ENCODE data around the gene GULP1.

Gene GULP1

DNA sequence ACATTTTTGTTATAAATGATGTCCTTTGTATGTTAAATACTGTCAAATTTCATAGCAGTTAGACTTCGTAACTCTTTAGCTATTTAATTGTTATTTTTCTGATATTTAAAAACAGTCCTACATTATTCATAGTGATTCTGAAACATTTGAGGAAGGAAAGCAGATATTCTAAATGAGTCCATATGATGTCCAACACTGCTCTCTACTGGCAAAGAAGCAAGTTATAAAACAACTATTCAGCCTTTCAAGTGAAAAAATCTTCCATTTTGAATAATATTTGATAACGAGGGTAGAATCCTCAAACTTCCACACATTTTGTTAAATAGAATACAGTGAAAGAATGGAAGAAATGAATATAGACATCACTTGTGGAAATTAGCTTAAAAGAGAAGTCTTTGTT is 220.8 kb downstream of the GULP1 start:
- Histone ChIP-seq H3K4me1 (peaks cover 0 to 18% (median 4%) of the 10 kb centered on the region in 4 donors), H3K27ac (no peak overlapping the region), H3K36me3 (no peaks in the 10 kb centered on the region), H3K9me3 (no peaks in the 10 kb centered on the region), H3K27me3 (no peaks in the 10 kb centered on the region), H3K4me3 (no peak overlapping the region)
- TF ChIP-seq, protein P1, sequence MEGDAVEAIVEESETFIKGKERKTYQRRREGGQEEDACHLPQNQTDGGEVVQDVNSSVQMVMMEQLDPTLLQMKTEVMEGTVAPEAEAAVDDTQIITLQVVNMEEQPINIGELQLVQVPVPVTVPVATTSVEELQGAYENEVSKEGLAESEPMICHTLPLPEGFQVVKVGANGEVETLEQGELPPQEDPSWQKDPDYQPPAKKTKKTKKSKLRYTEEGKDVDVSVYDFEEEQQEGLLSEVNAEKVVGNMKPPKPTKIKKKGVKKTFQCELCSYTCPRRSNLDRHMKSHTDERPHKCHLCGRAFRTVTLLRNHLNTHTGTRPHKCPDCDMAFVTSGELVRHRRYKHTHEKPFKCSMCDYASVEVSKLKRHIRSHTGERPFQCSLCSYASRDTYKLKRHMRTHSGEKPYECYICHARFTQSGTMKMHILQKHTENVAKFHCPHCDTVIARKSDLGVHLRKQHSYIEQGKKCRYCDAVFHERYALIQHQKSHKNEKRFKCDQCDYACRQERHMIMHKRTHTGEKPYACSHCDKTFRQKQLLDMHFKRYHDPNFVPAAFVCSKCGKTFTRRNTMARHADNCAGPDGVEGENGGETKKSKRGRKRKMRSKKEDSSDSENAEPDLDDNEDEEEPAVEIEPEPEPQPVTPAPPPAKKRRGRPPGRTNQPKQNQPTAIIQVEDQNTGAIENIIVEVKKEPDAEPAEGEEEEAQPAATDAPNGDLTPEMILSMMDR (IDR thresholded peaks at IDR 0.05): peak; percentile 44 to 66
- DNase-seq: no peak
- intact Hi-C loops (cut with DNase I; ENCODE audit: low total_unique reads): loop anchor here (10.0 kb wide), 1 partner anchor 928 kb away; no protein-coding TSS in a partner anchor

- Histone ChIP-seq H3K27ac (no peak overlapping the region), H3K9me3 (no peaks in the 10 kb centered on the region), H3K27me3 (no peaks in the 10 kb centered on the region), H3K4me3 (no peak overlapping the region), H3K36me3 (no peaks in the 10 kb centered on the region), H3K4me1 (peaks cover 0 to 43% (median 4%) of the 10 kb centered on the region in 4 donors)
- intact Hi-C loops (cut with DNase I; ENCODE audit: low total_unique reads): loop anchor here (10.0 kb wide), 1 partner anchor 931 kb away; no protein-coding TSS in a partner anchor
- no peak for DNase-seq
- TF ChIP-seq, protein P1 (IDR thresholded peaks at IDR 0.05): no peak
These were observed 224.2 kb downstream of the GULP1 start for GRCh38 chr2:188515918-188516317.

DNA sequence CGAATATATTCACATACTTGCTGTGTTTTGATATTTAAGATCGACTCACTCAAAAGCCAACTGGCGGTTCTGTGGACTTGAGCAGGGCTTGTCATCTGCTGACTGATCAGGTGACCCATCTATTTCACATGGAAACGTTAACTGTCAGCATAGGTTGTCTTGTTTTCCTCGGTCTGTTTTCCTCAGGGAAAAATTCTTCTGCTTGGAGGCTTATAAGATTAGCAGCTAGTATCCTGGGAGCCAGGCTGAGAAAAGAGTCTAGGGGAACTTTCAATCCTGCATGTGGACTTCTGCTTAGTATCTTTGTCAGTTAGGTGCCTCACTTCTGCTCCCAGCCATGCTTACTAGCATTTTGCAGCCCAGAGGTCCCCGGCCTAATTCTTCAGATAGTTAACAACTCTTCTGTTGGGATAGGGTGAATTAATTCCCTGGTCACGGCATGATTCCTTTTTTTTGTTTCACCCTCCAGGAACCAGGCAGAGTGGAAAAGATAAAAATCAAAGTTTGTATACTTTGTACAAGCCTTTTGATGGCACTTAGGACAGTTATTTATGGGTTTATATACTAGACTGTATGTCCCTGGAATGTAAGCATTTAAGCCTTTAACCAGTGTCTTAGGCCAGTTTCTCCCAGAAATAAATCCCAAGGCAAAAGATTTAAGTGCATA is 226.0 kb downstream of the GULP1 start:
- H3K9me3 ChIP-seq: no peaks in the 10 kb centered on the region
- no peaks in the 10 kb centered on the region for H3K27me3 ChIP-seq
- no peak for DNase-seq
- H3K27ac ChIP-seq: peak overlapping the region in 1 of 2 donors; percentile 10
- no peak overlapping the region for H3K4me3 ChIP-seq
- no peaks in the 10 kb centered on the region for H3K36me3 ChIP-seq
- TF ChIP-seq, protein P1 (IDR thresholded peaks at IDR 0.05): no peak
- peaks cover 0 to 32% (median 2%) of the 10 kb centered on the region in 4 donors for H3K4me1 ChIP-seq
- intact Hi-C loops (cut with DNase I; ENCODE audit: low total_unique reads): loop anchor here (10.0 kb wide), 1 partner anchor 933 kb away; no protein-coding TSS in a partner anchor

- TF ChIP-seq, protein P1 (IDR thresholded peaks at IDR 0.05): no peak
- intact Hi-C loops (cut with DNase I; ENCODE audit: low total_unique reads): loop anchor here (10.0 kb wide), 1 partner anchor 934 kb away; no protein-coding TSS in a partner anchor
- H3K27me3 ChIP-seq: no peaks in the 10 kb centered on the region
- H3K4me1 ChIP-seq: peaks cover 0 to 32% (median 2%) of the 10 kb centered on the region in 4 donors
- H3K9me3 ChIP-seq: no peaks in the 10 kb centered on the region
- H3K4me3 ChIP-seq: no peak overlapping the region
- H3K27ac ChIP-seq: no peak overlapping the region
- H3K36me3 ChIP-seq: no peaks in the 10 kb centered on the region
- no peak for DNase-seq
These were observed 226.7 kb downstream of the GULP1 start for GRCh38 chr2:188518381-188518780.

GRCh38 chr2:188519136-188519535 is 227.5 kb downstream of the GULP1 start:
- H3K27me3 ChIP-seq: no peaks in the 10 kb centered on the region
- intact Hi-C loops (cut with DNase I; ENCODE audit: low total_unique reads): loop anchor here (10.0 kb wide), 1 partner anchor 934 kb away; no protein-coding TSS in a partner anchor
- no peak overlapping the region for H3K4me3 ChIP-seq
- H3K4me1 ChIP-seq: peaks cover 0 to 32% (median 2%) of the 10 kb centered on the region in 4 donors
- no peak overlapping the region for H3K27ac ChIP-seq
- H3K36me3 ChIP-seq: no peaks in the 10 kb centered on the region
- no peaks in the 10 kb centered on the region for H3K9me3 ChIP-seq
- no peak for DNase-seq
- TF ChIP-seq, protein P1 (IDR thresholded peaks at IDR 0.05): no peak

Data from tibial artery (tissue), 4 donors.